MM.1S (cell line): ENCODE data around the gene VRK3.

Experiments
- DNase-seq: peaks from one replicate; pipeline ENCODE4 v3.0.0-alpha.2; 2015
- H2AFZ ChIP-seq: fragments of 300-600 bp; sonication (generic); 2 replicates; pipeline ENCODE4 v1.6.0; 2016; ENCODE audit warnings: antibody characterized with exemption, low read length
- H3F3A ChIP-seq: fragments of 300-600 bp; sonication (generic); 2 replicates; pipeline ENCODE4 v1.6.1; 2016; ENCODE audit warnings: mild to moderate bottlenecking, antibody characterized with exemption, low read length, moderate library complexity, mixed read lengths; ENCODE audit not compliant: insufficient read depth
- H3K27ac ChIP-seq: fragments of 300-600 bp; sonication (generic); 2 replicates; pipeline ENCODE4 v1.5.1; 2016; ENCODE audit warnings: mild to moderate bottlenecking, low read length
- H3K27me3 ChIP-seq: fragments of 300-600 bp; sonication (generic); replicated peaks from 2 replicates; pipeline ENCODE4 v1.6.0; 2016; ENCODE audit warnings: low read length; ENCODE audit not compliant: insufficient read depth
- H3K36me3 ChIP-seq: fragments of 300-600 bp; sonication (generic); replicated peaks from 2 replicates; pipeline ENCODE4 v1.6.1; 2016; ENCODE audit warnings: mild to moderate bottlenecking, low read length, mixed read lengths; ENCODE audit not compliant: insufficient read depth
- H3K4me1 ChIP-seq: fragments of 300-600 bp; sonication (generic); 2 replicates; pipeline ENCODE4 v1.6.1; 2016; ENCODE audit warnings: low read length, mixed read lengths
- H3K4me2 ChIP-seq: fragments of 300-600 bp; sonication (generic); 2 replicates; pipeline ENCODE4 v1.6.0; 2016; ENCODE audit warnings: low read depth, low read length
- H3K4me3 ChIP-seq: fragments of 300-600 bp; sonication (generic); 2 replicates; pipeline ENCODE4 v1.5.1; 2016; ENCODE audit warnings: low read length, mixed read lengths
- H3K79me2 ChIP-seq: fragments of 300-600 bp; sonication (generic); 2 replicates; pipeline ENCODE4 v1.6.1; 2016; ENCODE audit warnings: mixed run types, low read length, mixed read lengths
- H3K9ac ChIP-seq: fragments of 300-600 bp; sonication (generic); 2 replicates; pipeline ENCODE4 v1.6.1; 2016; ENCODE audit warnings: low read length, mixed read lengths
- H3K9me2 ChIP-seq: fragments of 300-600 bp; sonication (generic); replicated peaks from 2 replicates; pipeline ENCODE4 v1.6.1; 2016; ENCODE audit warnings: mild to moderate bottlenecking, low read length, mixed read lengths; ENCODE audit not compliant: insufficient read depth
- H3K9me3 ChIP-seq: fragments of 300-600 bp; sonication (generic); replicated peaks from 2 replicates; pipeline ENCODE4 v1.6.1; 2016; ENCODE audit warnings: mild to moderate bottlenecking, low read length, mixed read lengths; ENCODE audit not compliant: insufficient read depth
- H4K20me1 ChIP-seq: fragments of 300-600 bp; sonication (generic); 2 replicates; pipeline ENCODE4 v1.6.1; 2016; ENCODE audit warnings: mild to moderate bottlenecking, low read length, moderate library complexity, mixed read lengths; ENCODE audit not compliant: insufficient read depth
- EZH2 ChIP-seq: fragments of 300-600 bp; sonication (generic); optimal IDR thresholded peaks from 2 replicates; pipeline ENCODE3; 2017; ENCODE audit warnings: low read depth, mild to moderate bottlenecking, antibody characterized with exemption, low read length, mixed read lengths
- EZH2phosphoT487 ChIP-seq: fragments of 300-600 bp; sonication (generic); IDR thresholded peaks from 2 replicates; pipeline ENCODE4 v1.6.1; 2018; ENCODE audit warnings: antibody characterized with exemption, low read length
- TF ChIP-seq, protein P1 (sequence below): fragments of 300-600 bp; sonication (generic); IDR thresholded peaks from 2 replicates; pipeline ENCODE4 v1.5.1; 2016; ENCODE audit warnings: antibody characterized with exemption, low read length, mixed read lengths

VRK3 gene

DNA sequence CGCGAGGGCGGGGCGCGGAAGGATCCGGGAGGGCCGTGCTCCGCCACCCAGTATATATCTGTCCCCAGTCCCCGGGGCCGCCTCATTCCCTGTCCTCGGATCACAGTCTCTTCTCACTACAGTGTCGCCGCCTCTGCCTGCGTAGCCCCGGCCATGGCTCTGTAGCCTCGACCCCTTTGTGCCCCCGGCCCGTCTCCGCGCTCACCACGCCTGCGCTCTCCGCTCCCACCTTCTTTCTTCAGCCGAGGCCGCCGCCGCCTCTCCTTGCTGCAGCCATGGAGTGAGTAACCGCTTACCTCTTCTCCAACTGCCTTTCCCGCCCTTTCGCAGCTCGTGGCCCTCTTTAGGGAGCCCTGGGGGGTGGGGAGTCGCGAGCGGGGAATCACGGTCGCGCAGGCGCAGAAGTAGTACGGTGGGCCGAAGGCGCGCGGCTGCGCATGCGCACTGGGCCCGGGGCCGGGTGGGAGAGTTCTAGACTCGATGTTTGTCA, 96.0 kb downstream of the VRK3 start, which contains the start of the genes ATF5 and NUP62:
ATF5 (plus strand) TSS at position 85 of the 490 bp plus-strand sequence. CDS start 1,646 bp downstream, outside the sequence.
NUP62 (minus strand) TSS at position 384 of the 490 bp plus-strand sequence. CDS start 19,697 bp downstream, outside the sequence.
- Histone ChIP-seq H3K4me3 (peak within 1 kb of the TSS; percentile 86), H3K9ac (peak within 1 kb of the TSS; percentile 95), H3K9me3 (no peaks in the 10 kb centered on the region), H3K79me2 (peaks cover 52% of the 10 kb centered on the region), H3K4me2 (peak within 1 kb of the TSS; percentile 93), H4K20me1 (peaks cover 6% of the 10 kb centered on the region; the same call in 1 of the 2 replicates), H3K9me2 (no peaks in the 10 kb centered on the region), H3K27me3 (no peaks in the 10 kb centered on the region), H3K36me3 (peaks cover 12% of the 10 kb centered on the region), H3K27ac (peak within 1 kb of the TSS; percentile 90), H2AFZ (peak within 1 kb of the TSS; percentile 63), H3F3A (peaks cover 3% of the 10 kb centered on the region), H3K4me1 (peaks cover 17% of the 10 kb centered on the region)
- TF ChIP-seq, protein P1, sequence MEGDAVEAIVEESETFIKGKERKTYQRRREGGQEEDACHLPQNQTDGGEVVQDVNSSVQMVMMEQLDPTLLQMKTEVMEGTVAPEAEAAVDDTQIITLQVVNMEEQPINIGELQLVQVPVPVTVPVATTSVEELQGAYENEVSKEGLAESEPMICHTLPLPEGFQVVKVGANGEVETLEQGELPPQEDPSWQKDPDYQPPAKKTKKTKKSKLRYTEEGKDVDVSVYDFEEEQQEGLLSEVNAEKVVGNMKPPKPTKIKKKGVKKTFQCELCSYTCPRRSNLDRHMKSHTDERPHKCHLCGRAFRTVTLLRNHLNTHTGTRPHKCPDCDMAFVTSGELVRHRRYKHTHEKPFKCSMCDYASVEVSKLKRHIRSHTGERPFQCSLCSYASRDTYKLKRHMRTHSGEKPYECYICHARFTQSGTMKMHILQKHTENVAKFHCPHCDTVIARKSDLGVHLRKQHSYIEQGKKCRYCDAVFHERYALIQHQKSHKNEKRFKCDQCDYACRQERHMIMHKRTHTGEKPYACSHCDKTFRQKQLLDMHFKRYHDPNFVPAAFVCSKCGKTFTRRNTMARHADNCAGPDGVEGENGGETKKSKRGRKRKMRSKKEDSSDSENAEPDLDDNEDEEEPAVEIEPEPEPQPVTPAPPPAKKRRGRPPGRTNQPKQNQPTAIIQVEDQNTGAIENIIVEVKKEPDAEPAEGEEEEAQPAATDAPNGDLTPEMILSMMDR, result no peak
- no peak for TF ChIP-seq EZH2
- peak; percentile 93 for DNase-seq

DNA sequence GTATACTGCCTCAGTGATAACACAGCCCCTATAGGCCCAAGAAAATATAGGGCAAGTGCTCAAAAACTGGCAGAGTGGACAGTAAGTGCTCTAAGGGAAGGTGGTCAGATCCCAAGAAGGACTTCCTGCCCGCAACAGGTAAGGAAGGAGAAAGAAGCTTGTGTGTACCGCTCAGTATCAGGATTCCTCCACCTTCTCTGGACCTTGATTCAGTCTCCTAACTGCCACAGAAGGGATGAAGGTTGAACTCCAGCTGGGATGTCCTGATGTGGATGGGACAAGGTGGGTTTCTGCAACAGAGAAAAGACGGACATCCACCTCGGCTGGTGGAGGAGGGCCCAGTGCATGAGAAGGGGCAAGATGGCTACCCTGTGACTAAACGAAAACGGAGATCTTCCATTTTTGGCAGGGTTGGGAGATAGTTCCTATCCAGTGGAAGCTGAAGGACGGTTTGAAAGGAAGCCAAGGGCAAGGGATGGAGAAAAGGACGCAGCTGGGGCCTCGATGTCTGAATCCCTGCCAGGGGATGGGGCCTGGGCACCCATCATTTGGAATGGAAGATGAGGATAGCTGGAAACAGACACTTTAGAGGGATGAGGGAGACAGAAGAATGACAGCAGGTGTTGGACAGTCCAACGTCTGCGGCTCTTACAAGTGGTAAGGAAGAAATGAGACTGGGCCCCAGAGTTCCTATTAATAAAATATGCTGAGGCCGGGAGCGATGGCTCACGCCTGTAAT, 97.5 kb downstream of the VRK3 start:
- H3K27ac ChIP-seq, result no peak overlapping the region
- no peak overlapping the region for H2AFZ ChIP-seq
- no peak for DNase-seq
- H3F3A ChIP-seq, result peaks cover 3% of the 10 kb centered on the region
- peaks cover 67% of the 10 kb centered on the region for H3K79me2 ChIP-seq
- no peak for TF ChIP-seq EZH2
- TF ChIP-seq, protein P1, result no peak
- TF ChIP-seq EZH2phosphoT487, result no peak
- peak overlapping the region; percentile 93 for H3K4me2 ChIP-seq
- H4K20me1 ChIP-seq, result peaks cover 6% of the 10 kb centered on the region; the same call in 1 of the 2 replicates
- H3K9me2 ChIP-seq, result no peaks in the 10 kb centered on the region
- no peak overlapping the region; the same call in 1 of the 2 replicates for H3K9ac ChIP-seq
- H3K36me3 ChIP-seq, result peaks cover 13% of the 10 kb centered on the region
- no peaks in the 10 kb centered on the region for H3K27me3 ChIP-seq
- peaks cover 17% of the 10 kb centered on the region for H3K4me1 ChIP-seq
- H3K9me3 ChIP-seq, result no peaks in the 10 kb centered on the region
- peak overlapping the region; percentile 86 for H3K4me3 ChIP-seq

DNA sequence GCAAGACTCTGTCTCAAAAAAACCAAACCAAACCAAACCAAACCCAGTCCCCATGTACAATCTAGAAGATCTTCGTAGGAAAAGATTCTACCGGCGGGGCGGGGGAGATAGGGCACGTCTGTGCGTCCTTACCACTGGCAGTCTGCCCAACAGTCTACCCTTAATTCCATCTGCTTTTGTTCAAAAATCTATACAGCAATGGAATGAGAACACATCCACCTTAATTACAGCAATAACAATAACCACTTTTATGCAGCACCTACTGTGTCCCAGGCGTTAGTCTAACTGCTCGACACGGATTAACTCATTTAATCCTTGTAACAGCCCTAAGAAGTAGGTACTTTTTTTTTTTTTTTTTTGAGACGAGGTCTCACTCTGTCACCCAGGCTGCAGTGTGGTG, 98.7 kb downstream of the VRK3 start:
- Histone ChIP-seq H3K9ac (no peak overlapping the region), H3K9me2 (no peaks in the 10 kb centered on the region), H3F3A (peaks cover 3% of the 10 kb centered on the region), H3K9me3 (no peaks in the 10 kb centered on the region), H3K4me3 (no peak overlapping the region), H2AFZ (no peak overlapping the region), H3K27ac (no peak overlapping the region), H3K27me3 (no peaks in the 10 kb centered on the region), H3K4me2 (no peak overlapping the region), H4K20me1 (peaks cover 6% of the 10 kb centered on the region; the same call in 1 of the 2 replicates), H3K79me2 (peaks cover 78% of the 10 kb centered on the region), H3K4me1 (peaks cover 17% of the 10 kb centered on the region), H3K36me3 (peaks cover 13% of the 10 kb centered on the region)
- DNase-seq, result no peak
- TF ChIP-seq EZH2 (no peak), EZH2phosphoT487 (no peak)
- TF ChIP-seq, protein P1, result no peak
